Stimulated activated CD8-positive, alpha-beta memory T cell treated with anti-CD3 and anti-CD28 coated beads, Interleukin-7, amount 100 ng/mL, for 24 hours (primary cell): ENCODE measurements around the gene LRRK1.

Experiments used
- DNase-seq: peaks from one replicate; pipeline ENCODE4 v3.0.0-alpha.2; 2020; ENCODE audit warnings: low read depth

Gene LRRK1

GRCh38 chr15:101004986-101005747 is 86.0 kb downstream of the LRRK1 start:
- no peak for DNase-seq

- peak; percentile 33 for DNase-seq
Measured at GRCh38 chr15:101006931-101007691, 88.0 kb downstream of the LRRK1 start.

- peak; percentile 67 for DNase-seq
Measured at GRCh38 chr15:101008158-101009139, 89.3 kb downstream of the LRRK1 start.

- DNase-seq = no peak
Measured at GRCh38 chr15:101009176-101009575, 90.0 kb downstream of the LRRK1 start.

- no peak for DNase-seq
Measured at GRCh38 chr15:101010781-101011180, 91.6 kb downstream of the LRRK1 start.

GRCh38 chr15:101012326-101013200 is 93.4 kb downstream of the LRRK1 start:
- DNase-seq = no peak

GRCh38 chr15:101013201-101013550 is 94.0 kb downstream of the LRRK1 start:
- no peak for DNase-seq

GRCh38 chr15:101013769-101014675 is 94.9 kb downstream of the LRRK1 start:
- no peak for DNase-seq

- DNase-seq = peak; percentile 58
Measured at GRCh38 chr15:101014921-101015841, 96.0 kb downstream of the LRRK1 start.

- no peak for DNase-seq
Measured at GRCh38 chr15:101016581-101016980, 97.4 kb downstream of the LRRK1 start.

GRCh38 chr15:101017093-101017754 is 98.1 kb downstream of the LRRK1 start:
- DNase-seq = no peak

GRCh38 chr15:101018016-101018415 is 98.9 kb downstream of the LRRK1 start:
- no peak for DNase-seq

- DNase-seq = no peak
Measured at GRCh38 chr15:101018450-101018849, 99.3 kb downstream of the LRRK1 start.

GRCh38 chr15:101019366-101019896 is 100.3 kb downstream of the LRRK1 start:
- no peak for DNase-seq

GRCh38 chr15:101020451-101020850 is 101.3 kb downstream of the LRRK1 start:
- DNase-seq = no peak

- no peak for DNase-seq
Measured at GRCh38 chr15:101020945-101021344, 101.8 kb downstream of the LRRK1 start.

- DNase-seq = no peak
Measured at GRCh38 chr15:101022306-101022705, 103.1 kb downstream of the LRRK1 start.

- no peak for DNase-seq
Measured at GRCh38 chr15:101022876-101023275, 103.7 kb downstream of the LRRK1 start.
